Right lobe of liver (tissue), 6 donors: ENCODE results near the gene TLE1. TPM values are rescaled to one million over a fixed set of nuclear protein-coding genes. Genes with fewer than 3 reads are reported as not detected.

Source experiments
- ATAC-seq, 4 donors: fragments of 200-7000 bp; cut with Tn5 transposase; one replicate each; pipeline ENCODE4 v1.9.1; 2020; ENCODE audit warnings: mild to moderate bottlenecking in 4 of 4, moderate library complexity in 4 of 4
- DNase-seq, 3 donors: peaks; one replicate each; pipeline ENCODE4 v3.0.0-alpha.2; 2020
- H3K27ac ChIP-seq, 3 donors: fragments of 200-600 bp; one replicate each; pipeline ENCODE4 v1.8.0; 2022
- H3K27me3 ChIP-seq, 2 donors: fragments of 200-600 bp; one replicate each; pipeline ENCODE4 v1.8.0; 2022
- H3K36me3 ChIP-seq, 4 donors: fragments of 200-600 bp; sonication (generic) in 1 of 4; one replicate each; pipeline versions ENCODE4 v1.5.1 to v1.8.0; 2017 to 2022; ENCODE audit warnings: control low read depth in 1 of 4
- H3K4me1 ChIP-seq, 4 donors: fragments of 200-600 bp; sonication (generic) in 1 of 4; one replicate each; pipeline versions ENCODE4 v1.5.1 to v1.8.0; 2017 to 2022; ENCODE audit warnings: control low read depth in 1 of 4
- H3K4me3 ChIP-seq, 3 donors: fragments of 200-600 bp; one replicate each; pipeline ENCODE4 v1.8.0; 2022
- H3K9me3 ChIP-seq, 4 donors: fragments of 200-600 bp; sonication (generic) in 1 of 4; one replicate each; pipeline versions ENCODE4 v1.5.1 to v1.8.0; 2017 to 2022; ENCODE audit warnings: control low read depth in 1 of 4
- CTCF ChIP-seq, 4 donors: fragments of 200-600 bp in 3 of 4; fragments of 450-650 bp in 1 of 4; IDR thresholded peaks; one replicate each; pipeline versions ENCODE4 v1.5.1 to v1.8.0; 2016 to 2022; ENCODE audit warnings: antibody characterized with exemption in 4 of 4, mild to moderate bottlenecking in 2 of 4
- POLR2A ChIP-seq: fragments of 450-650 bp; IDR thresholded peaks from one replicate; pipeline ENCODE4 v1.6.1; 2017; ENCODE audit warnings: antibody characterized with exemption, mild to moderate bottlenecking
- WGBS: methylation state at CpG from one replicate; pipeline ENCODE4 v1.1.6; 2018; ENCODE audit warnings: low coverage, low lambda C conversion rate; ENCODE audit not compliant: insufficient coverage; ENCODE audit errors: missing lambda C conversion rate; 5-methylcytosine and 5-hydroxymethylcytosine counted together
- intact Hi-C, 2 donors: fragments of 100-400 bp; cut with DNase I; formaldehyde crosslinking; loops; one replicate each; pipeline versions ENCODE4 v1.11.2 to v1.14.1; 2022
- total RNA-seq, 6 experiments: library from RNA; depleted of rRNA in 2 of 6; stranded (reverse); fragments of >200 nt in 2 of 6; fragmentation: NEBNext Ultra II Directional in 3 of 6; extraction: Animal tissue kit (Norgen Biotek cat#: 25700) in 3 of 6; gene quantifications; one replicate each; pipeline versions ENCODE4 v1.1.0 to v1.2.4, GENCODE V29; 2016 to 2023
- donor health status: DM: no; HTN: yes; CAD: no.
- donor health status: DM: no; HTN: no; CAD: no.
- donor health status: DM: no; HTN: no; CAD: no.
- donor health status: DM: no; HTN: yes; CAD: no.
- donor health status: DM: no; HTN: yes; CAD: no.

The TLE1 gene
- total RNA-seq, 6 experiments from 2014 or later = 31.9 to 62.9 (median 58.0) TPM

GRCh38 chr9:81666123-81666522, 23.2 kb downstream of the TLE1 start:
- ATAC-seq (no peak), DNase-seq (no peak)
- H3K36me3 ChIP-seq = peaks cover 0 to 12% (median 4%) of the 10 kb centered on the region in 4 donors
- no peak overlapping the region for H3K27ac ChIP-seq
- H3K9me3 ChIP-seq = no peaks in the 10 kb centered on the region
- no peak for TF ChIP-seq CTCF (IDR thresholded peaks at IDR 0.05)
- TF ChIP-seq POLR2A = no peak
- intact Hi-C loops = no loop called here
- H3K27me3 ChIP-seq = no peaks in the 10 kb centered on the region
- H3K4me1 ChIP-seq = peaks cover 0 to 15% (median 8%) of the 10 kb centered on the region in 4 donors
- WGBS = 100% methylated on average over 4 of the region's 4 CpGs
- H3K4me3 ChIP-seq = no peak overlapping the region

GRCh38 chr9:81665322-81665871, 23.9 kb downstream of the TLE1 start:
- ATAC-seq (no peak), DNase-seq (no peak)
- peaks cover 0 to 15% (median 8%) of the 10 kb centered on the region in 4 donors for H3K4me1 ChIP-seq
- H3K9me3 ChIP-seq = no peaks in the 10 kb centered on the region
- no peak overlapping the region for H3K4me3 ChIP-seq
- 45% methylated on average over 6 of the region's 6 CpGs for WGBS
- peaks cover 0 to 12% (median 4%) of the 10 kb centered on the region in 4 donors for H3K36me3 ChIP-seq
- H3K27me3 ChIP-seq = no peaks in the 10 kb centered on the region
- H3K27ac ChIP-seq = no peak overlapping the region
- TF ChIP-seq POLR2A = no peak
- TF ChIP-seq CTCF (IDR thresholded peaks at IDR 0.05) = no peak
- intact Hi-C loops = no loop called here

GRCh38 chr9:81664638-81665222, 24.6 kb downstream of the TLE1 start:
- Histone ChIP-seq H3K36me3 (peaks cover 0 to 12% (median 4%) of the 10 kb centered on the region in 4 donors), H3K9me3 (no peaks in the 10 kb centered on the region), H3K4me1 (peaks cover 0 to 13% (median 8%) of the 10 kb centered on the region in 4 donors), H3K4me3 (no peak overlapping the region), H3K27ac (no peak overlapping the region), H3K27me3 (no peaks in the 10 kb centered on the region)
- WGBS = 57% methylated on average over 5 of the region's 6 CpGs
- intact Hi-C loops = no loop called here
- no peak for DNase-seq
- no peak for ATAC-seq
- TF ChIP-seq POLR2A (no peak), CTCF (IDR thresholded peaks at IDR 0.05) (no peak)

- H3K4me1 ChIP-seq = peaks cover 0 to 12% (median 0%) of the 10 kb centered on the region in 4 donors
- DNase-seq (no peak), ATAC-seq (no peak)
- WGBS = 93% methylated on average over 3 of the region's 3 CpGs
- no peaks in the 10 kb centered on the region for H3K27me3 ChIP-seq
- no peaks in the 10 kb centered on the region for H3K9me3 ChIP-seq
- peaks cover 0 to 7% (median under 1%) of the 10 kb centered on the region in 4 donors for H3K36me3 ChIP-seq
- intact Hi-C loops = no loop called here
- TF ChIP-seq CTCF (IDR thresholded peaks at IDR 0.05) (no peak), POLR2A (no peak)
- no peak overlapping the region for H3K4me3 ChIP-seq
- no peak overlapping the region for H3K27ac ChIP-seq
Observed at GRCh38 chr9:81661339-81661738, 28.0 kb downstream of the TLE1 start.
